Astrocyte of the cerebellum (primary cell): ENCODE measurements around the gene TRPV4.

Experiments used
- DNase-seq: peaks from one replicate; pipeline ENCODE4 v3.0.0-alpha.2; 2011; ENCODE audit warnings: low read depth
- H3K4me3 ChIP-seq: 2 replicates; pipeline ENCODE4 v1.5.1; 2011; ENCODE audit warnings: mild to moderate bottlenecking, low read depth, low read length, moderate library complexity
- in situ Hi-C: cut with HindIII; loops from 2 replicates; pipeline ENCODE4 v1.10.0; 2017; ENCODE audit warnings: low sequenced_read_pairs
- TF ChIP-seq, protein P1 (sequence below): IDR thresholded peaks from 2 replicates; pipeline ENCODE4 v1.5.1; 2012; ENCODE audit warnings: low read length, low read depth, moderate library complexity, mild to moderate bottlenecking; ENCODE audit errors: missing control alignments

The TRPV4 gene

DNA sequence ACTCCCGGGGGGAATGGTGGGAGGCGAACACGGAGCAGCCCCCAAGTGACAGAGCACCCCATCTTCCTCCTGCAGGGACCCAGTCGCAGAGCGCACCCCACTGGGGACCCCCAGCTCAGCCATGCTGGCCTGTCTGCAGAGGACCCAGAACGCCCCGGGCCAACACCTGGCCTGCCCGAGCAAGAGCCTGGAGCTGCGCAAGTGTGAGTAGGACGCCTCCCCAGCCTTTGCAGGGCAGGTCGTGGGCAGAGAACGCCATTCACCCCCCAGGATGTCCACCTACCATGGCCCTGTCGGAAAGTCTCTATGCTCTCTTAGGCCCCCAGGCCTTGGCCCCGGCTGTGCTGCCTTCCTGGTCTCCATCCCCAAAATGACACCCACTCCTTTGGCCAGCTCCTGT lies 89.2 kb downstream of the TRPV4 start:
- TF ChIP-seq, protein P1, sequence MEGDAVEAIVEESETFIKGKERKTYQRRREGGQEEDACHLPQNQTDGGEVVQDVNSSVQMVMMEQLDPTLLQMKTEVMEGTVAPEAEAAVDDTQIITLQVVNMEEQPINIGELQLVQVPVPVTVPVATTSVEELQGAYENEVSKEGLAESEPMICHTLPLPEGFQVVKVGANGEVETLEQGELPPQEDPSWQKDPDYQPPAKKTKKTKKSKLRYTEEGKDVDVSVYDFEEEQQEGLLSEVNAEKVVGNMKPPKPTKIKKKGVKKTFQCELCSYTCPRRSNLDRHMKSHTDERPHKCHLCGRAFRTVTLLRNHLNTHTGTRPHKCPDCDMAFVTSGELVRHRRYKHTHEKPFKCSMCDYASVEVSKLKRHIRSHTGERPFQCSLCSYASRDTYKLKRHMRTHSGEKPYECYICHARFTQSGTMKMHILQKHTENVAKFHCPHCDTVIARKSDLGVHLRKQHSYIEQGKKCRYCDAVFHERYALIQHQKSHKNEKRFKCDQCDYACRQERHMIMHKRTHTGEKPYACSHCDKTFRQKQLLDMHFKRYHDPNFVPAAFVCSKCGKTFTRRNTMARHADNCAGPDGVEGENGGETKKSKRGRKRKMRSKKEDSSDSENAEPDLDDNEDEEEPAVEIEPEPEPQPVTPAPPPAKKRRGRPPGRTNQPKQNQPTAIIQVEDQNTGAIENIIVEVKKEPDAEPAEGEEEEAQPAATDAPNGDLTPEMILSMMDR, result no peak
- no peak for DNase-seq
- in situ Hi-C loops, result no loop called here
- no peak overlapping the region for H3K4me3 ChIP-seq

DNA sequence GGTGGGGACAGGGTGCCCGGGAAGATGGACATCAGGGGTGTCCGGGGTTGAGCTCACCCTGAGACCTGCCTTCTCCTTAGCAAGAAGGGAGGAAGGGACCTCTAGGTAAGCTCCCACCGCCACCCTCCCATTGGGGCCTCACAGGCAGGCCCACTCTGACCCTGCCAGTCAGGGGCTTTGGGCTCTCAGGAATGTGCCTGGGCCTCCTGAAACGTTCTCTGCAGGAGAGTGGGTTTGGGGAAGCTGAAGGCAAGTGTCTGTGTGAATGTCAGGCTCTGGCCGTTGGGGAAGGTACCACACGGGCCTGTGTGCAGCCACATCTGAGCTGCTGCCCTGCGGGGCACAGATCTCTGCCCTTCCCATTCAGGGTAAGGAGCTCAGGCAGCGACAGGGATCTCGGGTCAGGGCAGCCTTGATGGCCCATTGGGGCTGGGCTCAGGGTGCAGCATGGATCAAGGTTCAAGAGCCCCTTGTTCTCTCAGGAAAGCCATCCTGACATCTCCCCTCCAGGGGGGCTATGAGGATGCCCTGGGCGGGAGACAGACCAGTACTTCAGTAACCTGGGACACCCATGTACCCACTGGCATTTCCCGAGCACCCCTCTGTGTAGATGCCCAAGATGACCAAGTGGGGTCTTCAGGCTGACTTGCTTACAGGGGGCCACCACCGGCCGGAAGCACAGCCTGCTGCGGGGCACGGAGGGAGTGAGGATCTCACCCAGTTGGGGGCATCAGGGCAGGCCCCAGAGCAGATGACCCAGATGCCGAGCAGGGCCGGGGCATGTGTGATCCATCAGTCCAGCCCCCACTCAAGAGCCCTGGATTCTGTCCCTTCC lies 89.9 kb downstream of the TRPV4 start:
- TF ChIP-seq, protein P1, result no peak
- in situ Hi-C loops, result no loop called here
- DNase-seq, result no peak
- no peak overlapping the region for H3K4me3 ChIP-seq

DNA sequence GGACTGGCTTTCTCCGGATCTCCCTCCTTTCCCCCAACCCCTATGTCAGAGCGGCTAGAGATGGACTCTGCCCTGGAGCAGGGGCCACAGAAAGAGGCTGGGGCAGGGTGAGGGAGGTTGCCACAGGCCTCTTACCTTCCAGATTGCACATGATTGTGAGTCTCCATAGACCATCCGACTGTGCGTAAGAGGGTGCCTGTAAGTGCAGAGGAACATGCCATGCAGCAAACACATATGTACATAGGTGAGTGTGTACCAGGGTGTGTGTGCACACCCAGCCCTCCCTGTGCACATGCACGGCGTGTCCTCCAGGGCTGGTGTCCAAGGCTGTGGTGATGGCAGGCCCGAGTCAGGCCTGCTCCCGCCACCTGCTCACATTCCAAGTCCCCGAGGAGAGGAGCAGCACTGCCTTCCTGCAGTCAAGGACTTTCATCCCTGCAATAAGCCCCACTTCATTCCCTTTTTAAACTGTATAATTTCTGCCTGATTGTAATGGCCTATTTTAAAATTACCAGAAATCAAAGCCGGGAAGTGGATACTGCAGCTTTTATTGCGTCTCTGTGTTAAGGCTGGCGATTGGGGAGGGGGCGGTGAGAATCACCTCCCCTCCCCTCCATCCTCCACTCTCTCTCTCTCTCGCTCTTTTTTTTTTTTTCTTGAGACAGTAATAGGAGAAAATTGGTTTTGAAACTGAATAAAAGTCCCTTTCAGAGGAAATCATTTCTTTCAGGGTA lies 91.1 kb downstream of the TRPV4 start:
- H3K4me3 ChIP-seq, result no peak overlapping the region
- DNase-seq, result no peak
- in situ Hi-C loops, result no loop called here
- TF ChIP-seq, protein P1, result no peak

DNA sequence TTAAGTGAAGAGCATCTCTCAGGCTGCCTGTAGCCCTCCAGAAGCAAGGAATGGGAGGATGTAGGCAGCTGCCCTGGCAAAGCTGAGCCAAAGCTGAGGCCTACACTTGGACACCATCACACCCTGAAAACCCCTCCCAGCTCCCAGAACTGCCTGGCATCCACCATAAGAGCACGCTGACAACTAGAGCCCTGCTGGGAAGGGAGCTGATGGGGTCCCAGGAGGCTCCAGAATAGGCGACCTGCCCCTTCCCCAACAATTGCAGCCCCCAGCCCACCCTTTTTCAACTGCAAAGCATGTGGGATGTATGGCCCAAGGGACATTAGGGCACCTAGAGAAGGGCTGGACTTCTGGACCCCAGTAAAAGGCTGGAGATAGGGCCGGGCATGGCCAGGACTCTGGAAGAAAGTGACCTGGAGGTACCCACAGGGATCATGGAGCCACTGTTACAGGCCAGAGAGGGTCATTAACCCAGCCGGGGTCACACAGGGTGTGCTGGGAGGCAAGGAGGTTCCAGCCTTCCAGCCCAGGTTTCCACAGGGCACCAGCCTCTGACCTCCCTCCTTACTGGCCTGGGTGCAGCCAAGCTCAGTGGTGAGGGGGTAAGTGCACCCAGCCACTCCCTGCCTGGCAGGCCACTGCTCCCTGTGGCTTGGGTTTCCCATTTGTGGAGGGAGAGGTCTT lies 91.8 kb downstream of the TRPV4 start:
- no peak overlapping the region for H3K4me3 ChIP-seq
- in situ Hi-C loops, result no loop called here
- TF ChIP-seq, protein P1, result no peak
- DNase-seq, result no peak

DNA sequence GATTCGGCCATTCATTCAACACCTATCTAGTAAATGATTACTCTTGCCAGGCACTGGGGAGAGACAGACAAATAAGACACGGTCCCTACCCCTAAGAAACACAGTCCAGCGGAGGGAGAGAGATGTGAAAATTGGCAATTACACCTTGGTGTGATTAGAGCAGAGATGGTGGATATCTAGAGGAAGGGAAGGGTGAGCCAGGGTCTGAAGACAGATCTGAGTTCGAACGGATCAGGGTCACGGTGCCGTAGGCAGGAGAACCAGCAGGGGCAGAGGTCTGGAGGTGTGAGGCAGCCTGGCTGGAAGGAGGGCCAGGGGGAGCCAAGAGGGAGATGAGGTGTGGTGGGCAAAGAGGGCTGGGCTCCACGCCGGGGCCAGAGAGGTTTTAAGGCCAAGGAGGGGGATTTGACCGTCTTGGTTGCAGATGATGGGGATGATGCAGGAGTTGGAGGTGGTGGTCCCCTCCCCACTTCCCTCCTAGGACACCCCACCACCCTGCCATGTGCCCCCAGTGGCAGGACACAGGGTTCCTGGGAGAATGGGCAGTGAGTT lies 92.4 kb downstream of the TRPV4 start:
- in situ Hi-C loops, result no loop called here
- TF ChIP-seq, protein P1, result no peak
- no peak for DNase-seq
- no peak overlapping the region for H3K4me3 ChIP-seq
